NCI-H526 treated with DMSO at 0.1 percent for 48 hours (cell line): ENCODE data around the gene INTS11.

Experiments
- DNase-seq: peaks from one replicate; lab custom pipeline; 2025; lab: John Stamatoyannopoulos, UW

The INTS11 gene

GRCh38 chr1:1357871-1358432 is 33.5 kb upstream of the INTS11 start:
- DNase-seq, result no peak

GRCh38 chr1:1356796-1357401 is 32.4 kb upstream of the INTS11 start:
- DNase-seq, result no peak

- no peak for DNase-seq
Observed at GRCh38 chr1:1356166-1356795, 31.8 kb upstream of the INTS11 start.

GRCh38 chr1:1355416-1355815 is 31.0 kb upstream of the INTS11 start:
- peak; percentile 24 for DNase-seq

GRCh38 chr1:1354271-1355247 is 30.1 kb upstream of the INTS11 start:
- no peak for DNase-seq

- DNase-seq, result no peak
Observed at GRCh38 chr1:1353389-1354151, 29.1 kb upstream of the INTS11 start.

GRCh38 chr1:1352786-1353388 is 28.4 kb upstream of the INTS11 start:
- DNase-seq, result no peak

GRCh38 chr1:1351511-1352427 is 27.3 kb upstream of the INTS11 start:
- no peak for DNase-seq

GRCh38 chr1:1349256-1350012 is 25.0 kb upstream of the INTS11 start, which contains the start of gene DVL1:
Gene DVL1 (minus strand): TSS chr1:1349418. CDS start chr1:1349065, 353 bp downstream.
- no peak for DNase-seq

- DNase-seq, result no peak
Observed at GRCh38 chr1:1348420-1349255, 24.2 kb upstream of the INTS11 start.

GRCh38 chr1:1347663-1348419 is 23.4 kb upstream of the INTS11 start:
- DNase-seq, result no peak

- no peak for DNase-seq
Observed at GRCh38 chr1:1347026-1347595, 22.7 kb upstream of the INTS11 start.

GRCh38 chr1:1346501-1346890 is 22.0 kb upstream of the INTS11 start:
- no peak for DNase-seq

GRCh38 chr1:1345860-1346500 is 21.5 kb upstream of the INTS11 start:
- no peak for DNase-seq

- DNase-seq, result no peak
Observed at GRCh38 chr1:1345384-1345783, 20.9 kb upstream of the INTS11 start.

- DNase-seq, result no peak
Observed at GRCh38 chr1:1344655-1345361, 20.3 kb upstream of the INTS11 start.
